OCI-LY1 (cell line): Measurements from ENCODE around the gene FKBP9.
"Not testable (repeated sequence)": the region's sequence is repeated elsewhere in the genome, so short reads cannot be mapped to it uniquely, and the experiment has no call there.

ENCODE experiments used
- EZH2 ChIP-seq: fragments of 200-600 bp; sonication (generic), shearing (Covaris generic); IDR thresholded peaks from 2 replicates; pipeline ENCODE4 v1.8.0; 2017; ENCODE audit warnings: borderline replicate concordance, mixed run types, mild to moderate bottlenecking, antibody characterized with exemption, low read length, moderate library complexity, mixed read lengths
- TF ChIP-seq, protein P1 (sequence below): fragments of 200-600 bp; sonication (generic), shearing (Covaris generic); IDR thresholded peaks from 2 replicates; pipeline ENCODE4 v1.5.1; 2017; ENCODE audit warnings: mild to moderate bottlenecking, antibody characterized with exemption, low read length, moderate library complexity, mixed read lengths

DNA sequence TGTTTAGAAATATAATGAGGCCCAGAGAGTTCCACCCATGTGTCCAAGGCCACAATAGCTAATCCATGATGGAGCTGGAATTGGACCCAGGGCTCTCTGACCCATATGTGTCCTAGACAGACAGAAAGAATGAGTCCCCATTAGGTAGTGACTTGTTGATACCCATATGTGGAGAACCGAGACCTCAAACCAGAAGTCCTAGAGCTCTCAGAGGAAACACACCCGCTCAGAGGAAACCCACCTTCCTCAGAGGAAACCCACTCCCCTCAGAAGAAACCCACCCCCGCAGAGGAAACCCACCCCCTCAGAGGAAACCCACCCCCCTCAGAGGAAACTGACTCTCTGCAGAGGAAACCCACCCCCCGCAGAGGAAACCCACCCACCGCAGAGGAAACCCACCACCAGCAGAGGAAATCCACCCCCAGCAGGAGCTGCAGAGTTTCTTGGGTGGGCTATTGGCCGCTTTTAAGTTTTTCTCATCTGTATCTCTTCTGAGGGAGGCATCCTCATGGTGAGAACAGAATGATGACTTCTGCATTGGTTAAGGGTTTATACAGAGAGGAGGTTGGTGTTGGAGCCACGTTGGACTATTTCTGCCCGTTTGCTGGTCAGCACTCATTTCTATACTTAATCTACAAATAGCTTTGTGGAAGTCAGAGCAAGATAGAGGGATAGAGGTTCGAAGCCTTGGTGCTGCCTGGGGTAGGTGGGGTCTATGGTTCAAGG, 34.9 kb downstream of the FKBP9 start:
- TF ChIP-seq, protein P1, sequence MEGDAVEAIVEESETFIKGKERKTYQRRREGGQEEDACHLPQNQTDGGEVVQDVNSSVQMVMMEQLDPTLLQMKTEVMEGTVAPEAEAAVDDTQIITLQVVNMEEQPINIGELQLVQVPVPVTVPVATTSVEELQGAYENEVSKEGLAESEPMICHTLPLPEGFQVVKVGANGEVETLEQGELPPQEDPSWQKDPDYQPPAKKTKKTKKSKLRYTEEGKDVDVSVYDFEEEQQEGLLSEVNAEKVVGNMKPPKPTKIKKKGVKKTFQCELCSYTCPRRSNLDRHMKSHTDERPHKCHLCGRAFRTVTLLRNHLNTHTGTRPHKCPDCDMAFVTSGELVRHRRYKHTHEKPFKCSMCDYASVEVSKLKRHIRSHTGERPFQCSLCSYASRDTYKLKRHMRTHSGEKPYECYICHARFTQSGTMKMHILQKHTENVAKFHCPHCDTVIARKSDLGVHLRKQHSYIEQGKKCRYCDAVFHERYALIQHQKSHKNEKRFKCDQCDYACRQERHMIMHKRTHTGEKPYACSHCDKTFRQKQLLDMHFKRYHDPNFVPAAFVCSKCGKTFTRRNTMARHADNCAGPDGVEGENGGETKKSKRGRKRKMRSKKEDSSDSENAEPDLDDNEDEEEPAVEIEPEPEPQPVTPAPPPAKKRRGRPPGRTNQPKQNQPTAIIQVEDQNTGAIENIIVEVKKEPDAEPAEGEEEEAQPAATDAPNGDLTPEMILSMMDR: not testable (repeated sequence)
- not testable (repeated sequence) for TF ChIP-seq EZH2
